GM12801 (cell line): ENCODE measurements around the gene SDC3.

Experiments used
- TF ChIP-seq, protein P1 (sequence below): IDR thresholded peaks from one replicate; pipeline ENCODE4 v1.5.1; 2011; ENCODE audit warnings: control low read depth; ENCODE audit not compliant: insufficient read length; ENCODE audit errors: extremely low read depth

The SDC3 gene

DNA sequence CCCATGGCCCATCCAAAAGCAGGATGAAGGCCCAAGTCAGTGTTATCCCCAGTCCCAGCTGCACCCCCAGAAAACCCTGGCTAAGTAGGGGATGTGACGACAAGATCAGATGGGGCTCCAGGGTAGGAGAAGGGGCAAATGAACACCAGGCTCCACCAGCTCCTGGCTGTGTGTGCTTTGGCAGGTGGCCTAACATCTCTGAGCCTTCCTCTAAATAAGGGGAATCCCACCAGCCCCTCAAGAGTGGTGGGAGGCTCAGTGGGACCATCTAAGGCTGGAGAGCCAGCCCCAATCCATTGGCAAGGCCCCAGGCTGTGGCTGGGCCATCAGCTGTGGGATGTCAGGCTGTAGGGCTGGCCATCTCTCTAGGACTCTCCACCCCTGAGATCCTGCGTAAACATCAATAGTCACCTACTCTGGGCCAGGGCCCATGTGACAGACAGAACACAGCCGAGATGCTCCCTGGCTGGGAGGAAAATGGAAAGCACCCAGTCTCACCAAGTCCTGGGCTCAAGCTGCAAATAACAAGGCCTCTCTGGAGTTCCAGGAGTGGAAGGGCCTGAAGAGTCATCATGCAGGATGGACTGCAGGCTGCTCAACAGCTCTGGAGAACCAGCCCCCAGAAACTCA is 7.5 kb downstream of the SDC3 start:
- TF ChIP-seq, protein P1, sequence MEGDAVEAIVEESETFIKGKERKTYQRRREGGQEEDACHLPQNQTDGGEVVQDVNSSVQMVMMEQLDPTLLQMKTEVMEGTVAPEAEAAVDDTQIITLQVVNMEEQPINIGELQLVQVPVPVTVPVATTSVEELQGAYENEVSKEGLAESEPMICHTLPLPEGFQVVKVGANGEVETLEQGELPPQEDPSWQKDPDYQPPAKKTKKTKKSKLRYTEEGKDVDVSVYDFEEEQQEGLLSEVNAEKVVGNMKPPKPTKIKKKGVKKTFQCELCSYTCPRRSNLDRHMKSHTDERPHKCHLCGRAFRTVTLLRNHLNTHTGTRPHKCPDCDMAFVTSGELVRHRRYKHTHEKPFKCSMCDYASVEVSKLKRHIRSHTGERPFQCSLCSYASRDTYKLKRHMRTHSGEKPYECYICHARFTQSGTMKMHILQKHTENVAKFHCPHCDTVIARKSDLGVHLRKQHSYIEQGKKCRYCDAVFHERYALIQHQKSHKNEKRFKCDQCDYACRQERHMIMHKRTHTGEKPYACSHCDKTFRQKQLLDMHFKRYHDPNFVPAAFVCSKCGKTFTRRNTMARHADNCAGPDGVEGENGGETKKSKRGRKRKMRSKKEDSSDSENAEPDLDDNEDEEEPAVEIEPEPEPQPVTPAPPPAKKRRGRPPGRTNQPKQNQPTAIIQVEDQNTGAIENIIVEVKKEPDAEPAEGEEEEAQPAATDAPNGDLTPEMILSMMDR: no peak

DNA sequence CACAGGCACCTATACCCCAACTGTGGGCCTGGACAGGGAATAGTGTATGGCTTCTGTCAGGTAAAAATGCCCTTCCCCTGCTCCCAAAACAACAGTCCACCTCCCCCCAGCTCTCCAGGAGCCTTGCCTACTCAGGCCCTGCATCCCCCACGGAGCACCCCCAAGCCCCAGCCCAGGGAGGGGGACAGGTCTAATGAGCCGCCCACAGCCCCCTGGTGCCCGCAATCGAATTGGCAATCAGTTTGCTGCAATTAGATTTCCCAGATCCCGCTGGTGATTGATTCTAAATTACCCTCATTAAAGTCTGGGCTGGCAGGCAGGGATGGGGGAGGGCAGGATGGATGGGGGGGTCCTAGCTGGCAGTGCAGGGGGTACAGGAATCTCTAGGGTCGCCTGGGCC is 8.1 kb downstream of the SDC3 start:
- TF ChIP-seq, protein P1: no peak

DNA sequence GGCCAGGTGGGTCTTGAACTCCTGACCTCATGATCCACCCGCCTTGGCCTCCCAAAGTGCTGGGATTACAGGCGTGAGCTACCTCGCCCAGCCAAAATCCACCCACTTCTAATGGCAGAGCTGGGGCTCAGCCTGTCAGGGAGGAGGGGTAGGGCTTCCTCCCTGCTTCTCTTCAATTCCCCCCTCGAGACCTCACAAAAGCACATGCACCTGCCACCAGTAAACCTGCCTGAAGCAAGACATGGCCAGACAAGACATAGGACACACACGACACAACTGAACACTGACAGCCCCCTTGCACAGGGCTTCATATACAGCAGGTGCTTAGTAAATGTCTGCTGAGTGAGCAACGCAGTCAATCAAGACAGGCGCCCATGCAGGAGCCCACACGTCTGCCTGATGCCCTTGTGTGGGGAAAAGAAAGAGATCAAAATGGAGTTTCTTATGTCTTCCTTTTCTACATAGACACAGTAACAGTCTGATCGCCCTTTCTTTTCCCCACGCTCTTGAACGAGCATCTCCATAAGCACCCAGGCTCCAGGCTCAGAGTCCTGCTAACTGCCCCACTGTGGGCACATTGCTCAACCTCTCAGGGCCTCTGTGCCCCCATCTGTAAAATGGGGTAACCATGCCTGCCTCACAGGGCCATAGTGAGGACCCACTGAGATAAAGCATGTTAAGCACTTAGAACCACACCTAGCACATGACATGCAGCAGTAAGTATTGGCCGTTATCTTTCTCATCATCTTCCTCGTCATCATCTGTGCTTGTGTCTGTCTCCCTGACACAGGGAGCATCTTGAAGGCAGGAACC is 8.8 kb downstream of the SDC3 start:
- TF ChIP-seq, protein P1: no peak

DNA sequence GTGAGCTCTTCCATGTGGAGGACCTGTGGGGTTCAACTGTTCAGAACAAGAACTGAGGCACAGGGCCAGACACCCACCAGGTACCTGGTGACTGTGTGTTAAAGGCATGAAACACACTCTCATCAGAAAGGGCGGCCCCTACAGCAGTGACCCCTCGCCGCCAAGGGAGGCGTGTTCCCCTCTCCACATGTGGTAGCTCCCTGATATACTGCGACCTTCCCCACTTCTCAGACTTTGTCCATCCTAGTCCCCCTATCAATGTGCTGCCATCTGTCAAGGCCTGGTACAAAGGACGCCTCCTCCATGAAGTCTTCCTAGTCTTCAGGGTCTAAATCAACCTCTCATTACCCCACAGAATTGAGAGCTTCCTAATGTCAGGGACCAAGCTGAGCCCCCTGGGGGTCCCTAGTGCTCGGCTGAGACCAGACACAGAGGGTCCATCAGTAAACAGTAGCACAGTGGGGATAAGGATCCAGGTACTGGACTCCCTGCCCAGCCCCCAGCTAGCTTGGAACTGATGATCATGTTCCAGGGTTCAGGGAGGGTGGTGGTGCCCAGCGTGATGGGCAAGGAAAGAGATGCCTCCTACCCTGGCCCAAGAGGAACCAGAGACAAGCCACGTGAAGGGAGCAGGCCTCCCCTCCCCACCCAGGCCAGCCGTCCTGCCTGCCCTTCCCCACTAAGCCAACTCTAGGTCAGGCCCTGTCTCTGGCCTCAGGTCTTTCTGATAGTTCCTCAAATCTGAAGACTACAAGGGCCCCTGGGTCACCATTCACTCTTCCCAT is 10.3 kb downstream of the SDC3 start:
- TF ChIP-seq, protein P1: no peak

DNA sequence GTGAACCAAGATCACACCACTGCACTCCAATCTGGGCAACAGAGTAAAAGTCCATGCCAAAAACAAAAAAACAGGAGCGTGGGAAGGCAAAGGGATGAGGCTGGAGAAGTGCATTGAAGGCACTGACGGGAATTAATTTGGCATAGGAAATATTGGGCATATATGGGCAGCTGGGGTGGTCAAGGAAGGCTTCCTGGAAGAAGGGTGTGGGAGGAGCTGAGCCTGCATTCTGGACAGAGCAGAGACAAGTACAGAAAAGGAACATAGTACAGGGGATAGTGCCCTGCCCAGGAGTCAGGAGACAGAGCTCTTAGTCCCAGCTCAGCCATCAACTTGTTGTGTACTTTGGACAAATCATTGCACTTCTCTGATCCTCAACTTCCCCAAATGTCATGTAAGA is 11.7 kb downstream of the SDC3 start:
- TF ChIP-seq, protein P1: no peak

DNA sequence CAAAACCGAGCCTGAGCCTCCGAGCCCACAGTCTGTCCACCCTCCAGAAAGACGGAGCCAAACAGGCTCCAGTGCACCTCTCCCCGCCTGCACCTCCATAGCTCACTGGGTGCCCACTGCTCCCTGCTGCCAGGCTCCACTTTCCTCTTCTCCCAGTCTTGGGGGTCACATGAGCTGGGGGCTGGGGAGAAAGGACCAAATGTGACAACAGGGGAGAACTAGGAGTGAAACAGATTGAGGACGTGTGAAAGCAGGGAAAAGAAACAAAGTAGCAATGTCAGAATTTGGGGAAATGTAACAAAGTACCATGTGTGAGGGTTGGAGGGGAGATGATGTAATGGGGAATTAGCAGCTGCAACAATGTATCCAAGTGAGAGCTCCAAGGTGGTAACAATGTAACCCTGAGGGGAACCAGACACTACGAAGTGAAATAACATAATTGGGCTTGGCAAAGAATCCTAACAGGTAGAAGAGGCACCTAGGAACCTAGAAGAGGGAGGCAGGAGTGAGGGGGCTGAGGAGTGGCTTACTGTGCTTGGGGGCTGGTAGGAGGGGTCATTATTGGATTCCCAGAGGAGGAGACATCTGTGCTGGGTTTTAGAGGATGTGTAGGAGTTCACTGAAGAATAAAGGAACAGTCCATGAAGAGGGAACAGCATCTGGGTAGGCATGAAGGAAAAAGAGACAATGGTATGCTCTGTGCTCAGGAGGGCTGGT is 12.5 kb downstream of the SDC3 start:
- TF ChIP-seq, protein P1: no peak
